ENCODE measurements around the gene ZNF419. TPM values are rescaled to one million over a fixed set of nuclear protein-coding genes. Genes with fewer than 3 reads are reported as not detected.
"Not testable (repeated sequence)": the region's sequence is repeated elsewhere in the genome, so short reads cannot be mapped to it uniquely, and the experiment has no call there.

ZNF419 gene
- polyA plus RNA-seq, 1 donor (not counting 4 experiments of a cell fraction or from before 2014, with no cell fraction given) = 11.9 TPM

DNA sequence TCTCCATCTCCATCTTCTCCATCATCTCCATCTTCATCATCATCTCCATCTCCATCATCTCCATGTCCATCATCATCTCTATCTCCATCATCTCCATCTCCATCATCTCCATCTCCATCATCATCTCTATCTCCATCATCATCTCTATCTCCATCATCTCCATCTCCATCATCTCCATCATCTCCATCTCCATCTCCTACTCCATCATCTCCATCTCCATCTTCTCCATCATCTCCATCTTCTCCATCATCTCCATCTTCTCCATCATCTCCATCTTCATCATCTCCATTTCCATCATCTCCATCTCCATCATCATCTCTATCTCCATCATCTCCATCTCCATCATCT, 11.8 kb downstream of the ZNF419 start:
- H3K36me3 ChIP-seq (ENCODE audit: control insufficient read depth in 2 of 2, extremely low read depth in 1 of 2, insufficient read depth in 2 of 2, low read length in 2 of 2); H3K27ac ChIP-seq (ENCODE audit: control insufficient read depth, insufficient read depth, low read length); H3K9me1 ChIP-seq (ENCODE audit: control insufficient read depth, extremely low read depth, insufficient read depth, low read length); H3K4me1 ChIP-seq (ENCODE audit: control insufficient read depth, extremely low read depth, insufficient read depth, low read length); H3K27me3 ChIP-seq (ENCODE audit: control insufficient read depth, extremely low read depth, insufficient read depth, low read length); H3K9ac ChIP-seq (ENCODE audit: control insufficient read depth, extremely low read depth, insufficient read depth, low read length); H4K20me1 ChIP-seq (ENCODE audit: control insufficient read depth, extremely low read depth, insufficient read depth, low read length); DNase-seq (ENCODE audit: low read depth, low spot score); H3K9me3 ChIP-seq (ENCODE audit: control insufficient read depth, low read depth, low read length); H3K4me2 ChIP-seq (ENCODE audit: control insufficient read depth, extremely low read depth, insufficient read depth, low read depth, low read length); H2AFZ ChIP-seq (ENCODE audit: control insufficient read depth, low read length); H3K4me3 ChIP-seq (ENCODE audit: control insufficient read depth in 2 of 3, extremely low read depth in 1 of 3, insufficient read depth in 2 of 3, low read depth in 1 of 3, low read length in 3 of 3); dilution Hi-C loops (cut with MboI; ENCODE audit: extremely low pct_ligation_motif_present, low sequenced_read_pairs); FAIRE-seq: not testable (repeated sequence)
- H3K79me2 ChIP-seq (ENCODE audit: control insufficient read depth, insufficient read depth, low read length) = peaks cover 34% of the 10 kb centered on the region

DNA sequence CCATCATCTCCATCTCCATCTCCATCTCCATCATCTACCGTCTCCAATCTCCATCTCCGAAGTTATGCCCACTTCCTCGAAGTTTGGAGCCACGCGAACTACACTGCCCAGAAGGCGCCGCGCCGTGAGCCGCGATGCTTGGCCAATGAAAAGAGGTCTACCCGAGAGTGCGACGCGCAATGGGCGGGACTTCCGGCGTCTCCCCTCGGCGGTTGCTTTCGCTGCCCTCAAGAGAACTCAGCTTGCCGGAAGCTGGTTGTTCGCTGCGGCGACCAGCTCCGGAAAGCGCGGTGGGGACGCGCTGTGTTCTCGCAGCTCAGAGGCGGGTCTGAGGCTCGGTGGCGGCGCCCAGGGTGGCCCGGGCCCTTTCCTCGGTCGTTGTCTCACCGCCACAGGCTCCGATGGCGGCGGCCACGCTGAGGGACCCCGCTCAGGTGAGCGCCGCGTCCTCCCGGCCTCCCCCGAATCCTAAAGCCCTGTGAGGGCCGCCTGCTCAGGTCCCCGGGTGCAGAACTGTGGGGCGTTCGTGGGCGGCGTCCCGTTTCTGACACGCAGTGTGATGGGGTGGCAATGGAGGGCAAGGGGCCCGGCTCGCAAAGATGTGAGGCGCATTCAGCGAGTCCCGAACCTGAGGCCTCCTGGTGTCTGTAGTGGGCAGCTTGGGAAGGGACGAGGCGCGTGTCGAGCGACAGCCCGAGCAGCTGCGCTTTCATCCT, 12.3 kb downstream of the ZNF419 start, which contains the start of gene ZNF773:
Gene ZNF773 (plus strand): TSS at position 259 of the 716 bp plus-strand sequence. CDS start 143 bp downstream, at position 402.
- H3K27me3 ChIP-seq (ENCODE audit: control insufficient read depth, extremely low read depth, insufficient read depth, low read length); H3K4me1 ChIP-seq (ENCODE audit: control insufficient read depth, extremely low read depth, insufficient read depth, low read length); H4K20me1 ChIP-seq (ENCODE audit: control insufficient read depth, extremely low read depth, insufficient read depth, low read length); dilution Hi-C loops (cut with MboI; ENCODE audit: extremely low pct_ligation_motif_present, low sequenced_read_pairs); H3K9me1 ChIP-seq (ENCODE audit: control insufficient read depth, extremely low read depth, insufficient read depth, low read length); H3K9me3 ChIP-seq (ENCODE audit: control insufficient read depth, low read depth, low read length); H3K36me3 ChIP-seq (ENCODE audit: control insufficient read depth in 2 of 2, extremely low read depth in 1 of 2, insufficient read depth in 2 of 2, low read length in 2 of 2): not testable (repeated sequence)
- Histone ChIP-seq H3K27ac (ENCODE audit: control insufficient read depth, insufficient read depth, low read length) (peak within 1 kb of the TSS; percentile 56), H3K4me2 (ENCODE audit: control insufficient read depth, extremely low read depth, insufficient read depth, low read depth, low read length) (peak within 1 kb of the TSS; percentile 93), H2AFZ (ENCODE audit: control insufficient read depth, low read length) (peak within 1 kb of the TSS; percentile 71), H3K9ac (ENCODE audit: control insufficient read depth, extremely low read depth, insufficient read depth, low read length) (peak within 1 kb of the TSS; percentile 78), H3K4me3 (ENCODE audit: control insufficient read depth in 2 of 3, extremely low read depth in 1 of 3, insufficient read depth in 2 of 3, low read depth in 1 of 3, low read length in 3 of 3) (peak within 1 kb of the TSS; percentile 70 to 79 (median 76)), H3K79me2 (ENCODE audit: control insufficient read depth, insufficient read depth, low read length) (peaks cover 34% of the 10 kb centered on the region)
- DNase-seq (ENCODE audit: low read depth, low spot score) (peak; percentile 66), FAIRE-seq (peak; percentile 78)

DNA sequence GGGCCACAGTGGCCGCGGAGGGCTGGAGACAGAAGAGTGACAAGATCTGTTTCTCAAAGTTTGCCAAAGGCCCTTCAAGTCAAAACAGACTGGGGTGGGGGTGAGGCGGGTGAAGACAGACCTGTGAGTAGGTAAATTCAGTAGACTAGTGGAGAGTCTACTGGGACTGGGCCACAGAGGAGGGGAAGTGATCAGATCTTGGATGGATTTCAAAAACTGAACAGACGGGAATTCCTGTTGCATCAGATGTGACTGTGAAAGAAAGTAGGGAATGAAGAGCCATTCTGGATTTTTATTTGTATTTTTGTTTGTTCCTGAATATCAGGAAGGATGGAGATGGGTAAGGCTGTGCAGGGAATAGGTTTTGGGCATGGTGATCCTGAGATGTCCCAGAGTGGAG, 12.8 kb downstream of the ZNF419 start:
- H3K4me1 ChIP-seq (ENCODE audit: control insufficient read depth, extremely low read depth, insufficient read depth, low read length); H3K9me1 ChIP-seq (ENCODE audit: control insufficient read depth, extremely low read depth, insufficient read depth, low read length); H3K36me3 ChIP-seq (ENCODE audit: control insufficient read depth in 2 of 2, extremely low read depth in 1 of 2, insufficient read depth in 2 of 2, low read length in 2 of 2); H3K9me3 ChIP-seq (ENCODE audit: control insufficient read depth, low read depth, low read length); H4K20me1 ChIP-seq (ENCODE audit: control insufficient read depth, extremely low read depth, insufficient read depth, low read length); dilution Hi-C loops (cut with MboI; ENCODE audit: extremely low pct_ligation_motif_present, low sequenced_read_pairs); DNase-seq (ENCODE audit: low read depth, low spot score); H3K27me3 ChIP-seq (ENCODE audit: control insufficient read depth, extremely low read depth, insufficient read depth, low read length): not testable (repeated sequence)
- peak; percentile 74 for FAIRE-seq
- peak overlapping the region; percentile 65 to 79 (median 76) for H3K4me3 ChIP-seq (ENCODE audit: control insufficient read depth in 2 of 3, extremely low read depth in 1 of 3, insufficient read depth in 2 of 3, low read depth in 1 of 3, low read length in 3 of 3)
- peak overlapping the region; percentile 61 for H3K9ac ChIP-seq (ENCODE audit: control insufficient read depth, extremely low read depth, insufficient read depth, low read length)
- H3K27ac ChIP-seq (ENCODE audit: control insufficient read depth, insufficient read depth, low read length) = peak overlapping the region; percentile 31
- H3K79me2 ChIP-seq (ENCODE audit: control insufficient read depth, insufficient read depth, low read length) = peaks cover 34% of the 10 kb centered on the region
- H3K4me2 ChIP-seq (ENCODE audit: control insufficient read depth, extremely low read depth, insufficient read depth, low read depth, low read length) = peak overlapping the region; percentile 93
- peak overlapping the region; percentile 43 for H2AFZ ChIP-seq (ENCODE audit: control insufficient read depth, low read length)

Measured in keratinocyte (primary cell).